CD14-positive monocyte (primary cell): ENCODE results near the gene MPDZ. TPM values are rescaled to one million over a fixed set of nuclear protein-coding genes. Genes with fewer than 3 reads are reported as not detected.

Experiments
- DNase-seq, 3 donors: peaks; one replicate each; pipeline ENCODE4 v3.0.0-alpha.2; 2011 to 2022
- H2AFZ ChIP-seq: 2 replicates; pipeline ENCODE4 v1.6.0; 2012; ENCODE audit warnings: mild to moderate bottlenecking, low read depth, low read length, inconsistent platforms; ENCODE audit not compliant: insufficient read depth, poor library complexity, severe bottlenecking
- H3K27ac ChIP-seq, 2 donors: 1 replicate in 1 of 2; 2 replicates in 1 of 2; pipeline ENCODE4 v1.5.1; 2012 to 2013; ENCODE audit warnings: low read length in 2 of 2, control low read depth in 1 of 2, inconsistent platforms in 1 of 2, low read depth in 1 of 2, mild to moderate bottlenecking in 1 of 2
- H3K27me3 ChIP-seq, 2 donors: one replicate each; pipeline versions ENCODE4 v1.6.0 to v1.6.1; 2011 to 2013; ENCODE audit warnings: low read length in 2 of 2; ENCODE audit not compliant: control insufficient read depth in 2 of 2, insufficient read depth in 2 of 2
- H3K36me3 ChIP-seq, 2 donors: replicated peaks in 1 of 2; 1 replicate in 1 of 2; 2 replicates in 1 of 2; pipeline versions ENCODE4 v1.5.1 to v1.6.1; 2012 to 2013; ENCODE audit warnings: low read length in 2 of 2, control low read depth in 1 of 2, inconsistent platforms in 1 of 2, mild to moderate bottlenecking in 1 of 2; ENCODE audit not compliant: insufficient read depth in 2 of 2, control insufficient read depth in 1 of 2
- H3K4me1 ChIP-seq, 2 donors: 1 replicate in 1 of 2; 2 replicates in 1 of 2; pipeline versions ENCODE4 v1.5.1 to v1.6.1; 2012 to 2013; ENCODE audit warnings: low read length in 2 of 2, control low read depth in 1 of 2, inconsistent platforms in 1 of 2, mild to moderate bottlenecking in 1 of 2, moderate library complexity in 1 of 2; ENCODE audit not compliant: insufficient read depth in 2 of 2, control insufficient read depth in 1 of 2
- H3K4me2 ChIP-seq: replicated peaks from 2 replicates; pipeline ENCODE3; 2012; ENCODE audit warnings: low read length, moderate library complexity, mild to moderate bottlenecking; ENCODE audit not compliant: poor library complexity, severe bottlenecking; ENCODE audit errors: extremely low read depth
- H3K4me3 ChIP-seq, 3 experiments: fragments of 200-600 bp in 1 of 3; sonication (generic) in 1 of 3; replicated peaks in 1 of 3; 1 replicate in 2 of 3; 2 replicates in 1 of 3; pipeline ENCODE4 v1.5.1; 2011 to 2013; ENCODE audit warnings: low read length in 3 of 3, mild to moderate bottlenecking in 3 of 3, control low read depth in 2 of 3, low read depth in 2 of 3, inconsistent platforms in 1 of 3, moderate library complexity in 1 of 3
- H3K79me2 ChIP-seq: 2 replicates; pipeline ENCODE4 v1.6.0; 2012; ENCODE audit warnings: mild to moderate bottlenecking, control low read depth, inconsistent platforms, low read length, moderate library complexity; ENCODE audit not compliant: insufficient read depth
- H3K9ac ChIP-seq: 2 replicates; pipeline ENCODE4 v1.6.0; 2017; ENCODE audit warnings: low read length, mild to moderate bottlenecking; ENCODE audit not compliant: insufficient read depth, poor library complexity, severe bottlenecking
- H3K9me3 ChIP-seq, 2 donors: replicated peaks in 1 of 2; 1 replicate in 1 of 2; 2 replicates in 1 of 2; pipeline versions ENCODE4 v1.5.1 to v1.6.1; 2012 to 2013; ENCODE audit warnings: low read length in 2 of 2, control low read depth in 1 of 2; ENCODE audit not compliant: control insufficient read depth in 1 of 2, insufficient read depth in 1 of 2
- H4K20me1 ChIP-seq: 2 replicates; pipeline ENCODE4 v1.6.0; 2012; ENCODE audit warnings: mild to moderate bottlenecking, low read length, control low read depth, moderate library complexity; ENCODE audit not compliant: insufficient read depth
- H3K27ac Mint-ChIP-seq, 7 donors: one replicate each; pipeline ENCODE4 v1.8.0; 2020; ENCODE audit warnings: mild to moderate bottlenecking in 7 of 7, mixed read lengths in 7 of 7, moderate library complexity in 6 of 7, inconsistent platforms in 2 of 7
- H3K27me3 Mint-ChIP-seq, 3 donors: one replicate each; pipeline ENCODE4 v1.8.0; 2021 to 2022; ENCODE audit warnings: low read depth in 3 of 3, mild to moderate bottlenecking in 3 of 3, mixed read lengths in 3 of 3, moderate library complexity in 3 of 3, inconsistent platforms in 1 of 3
- H3K36me3 Mint-ChIP-seq, 2 donors: one replicate each; pipeline ENCODE4 v1.8.0; 2020; ENCODE audit warnings: mixed read lengths in 2 of 2, inconsistent platforms in 1 of 2, mild to moderate bottlenecking in 1 of 2
- H3K4me1 Mint-ChIP-seq: one replicate; pipeline ENCODE4 v1.8.0; 2020; ENCODE audit warnings: mild to moderate bottlenecking, mixed read lengths
- H3K4me3 Mint-ChIP-seq, 2 donors: one replicate each; pipeline ENCODE4 v1.8.0; 2020; ENCODE audit warnings: mild to moderate bottlenecking in 2 of 2, mixed read lengths in 2 of 2, moderate library complexity in 1 of 2
- H3K9me3 Mint-ChIP-seq, 7 donors: one replicate each; pipeline ENCODE4 v1.8.0; 2020 to 2022; ENCODE audit warnings: mixed read lengths in 7 of 7, mild to moderate bottlenecking in 6 of 7, moderate library complexity in 6 of 7, inconsistent platforms in 2 of 7
- CTCF ChIP-seq: fragments of 200-600 bp; IDR thresholded peaks from one replicate; pipeline ENCODE4 v1.8.0; 2022; ENCODE audit warnings: antibody characterized with exemption, mild to moderate bottlenecking
- WGBS: methylation state at CpG from one replicate; pipeline ENCODE4 v1.1.5; 2013; ENCODE audit warnings: missing lambda C conversion rate; ENCODE audit not compliant: insufficient coverage; 5-methylcytosine and 5-hydroxymethylcytosine counted together
- intact Hi-C, 2 donors: fragments of 100-400 bp; cut with micrococcal nuclease; formaldehyde crosslinking; loops; one replicate each; pipeline versions ENCODE4 v1.15.0 to v1.15.1; 2023
- polyA plus RNA-seq, 3 donors: library from polyadenylated mRNA; depleted of rRNA in 1 of 3; unstranded in 2 of 3; stranded (reverse) in 1 of 3; fragments of 300-500 nt in 2 of 3; fragments of >200 nt in 1 of 3; fragmentation: Illumina TruSeq in 2 of 3; gene quantifications; 1 replicate in 2 of 3; 2 replicates in 1 of 3; pipeline ENCODE4 v1.2.3, GENCODE V29; 2012 to 2021

Gene MPDZ
- polyA plus RNA-seq, 3 donors = not detected

DNA sequence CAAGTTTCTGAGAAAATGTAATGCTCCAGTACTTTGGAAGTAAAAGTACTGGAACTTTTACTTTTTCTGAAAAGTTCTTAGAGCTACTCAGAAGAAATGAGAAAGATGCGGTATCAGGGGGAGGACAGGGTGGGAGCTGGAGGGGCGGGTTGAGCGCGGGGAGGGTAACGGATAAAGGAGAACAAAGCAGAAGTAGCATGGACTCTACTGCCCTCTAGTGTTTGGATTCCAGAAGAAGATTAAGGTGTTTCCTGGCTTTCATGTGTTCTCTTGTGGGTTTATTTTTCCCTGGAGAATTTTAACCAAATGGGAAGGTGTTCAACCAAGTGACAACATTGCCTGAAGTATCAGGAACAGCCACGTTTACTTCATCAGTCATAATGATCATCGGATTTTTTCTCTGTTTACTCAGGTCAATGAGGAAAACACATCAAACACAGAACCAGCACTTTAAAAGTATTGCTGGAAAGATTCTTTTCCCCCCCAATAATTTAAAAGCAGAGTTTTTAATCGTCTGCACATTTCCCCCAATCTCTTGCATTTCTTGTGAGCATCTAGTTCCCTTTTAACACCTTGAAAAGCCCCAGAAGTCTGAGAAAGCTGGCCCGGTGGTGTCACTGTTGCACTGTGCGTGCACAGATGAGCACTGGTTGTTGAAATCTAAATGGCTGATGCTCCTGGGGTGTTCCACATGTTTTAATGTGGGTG lies 190.6 kb downstream of the MPDZ start:
- H3K36me3 Mint-ChIP-seq = no peaks in the 10 kb centered on the region
- intact Hi-C loops = no loop called here

DNA sequence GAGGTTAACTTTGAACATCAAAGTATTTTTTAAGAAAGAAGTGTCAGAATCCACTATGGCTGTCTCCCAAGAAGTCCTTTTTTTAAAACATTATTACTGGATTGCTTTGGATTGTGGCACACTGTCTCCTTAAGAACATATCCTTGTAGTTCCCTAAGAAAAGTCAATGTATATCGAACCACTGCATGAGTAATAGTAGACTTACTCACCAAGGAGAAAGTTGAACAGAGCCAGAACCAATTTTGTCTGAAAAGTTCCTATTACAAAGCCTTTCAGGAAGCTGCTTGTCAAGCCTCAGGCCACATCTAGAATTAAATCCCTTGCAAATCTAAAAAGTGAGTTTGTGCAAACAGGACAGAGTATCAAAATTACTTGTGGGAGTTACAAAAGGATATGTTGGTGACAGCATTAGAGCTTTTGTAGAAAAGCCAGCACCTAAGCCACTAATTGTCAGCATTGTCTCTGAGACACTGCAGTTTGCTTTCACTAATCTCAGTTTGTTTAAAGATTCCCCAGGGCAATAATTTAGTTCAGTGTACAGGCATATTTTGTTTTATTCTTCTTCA lies 195.4 kb downstream of the MPDZ start:
- no peaks in the 10 kb centered on the region for H3K9me3 ChIP-seq
- H3K27me3 Mint-ChIP-seq = no peaks in the 10 kb centered on the region
- no peak for TF ChIP-seq CTCF
- H3K4me1 Mint-ChIP-seq = no peaks in the 10 kb centered on the region
- no peak overlapping the region for H3K27ac ChIP-seq
- no peaks in the 10 kb centered on the region for H3K79me2 ChIP-seq
- intact Hi-C loops = no loop called here
- no peak overlapping the region for H3K4me3 ChIP-seq
- no peak overlapping the region for H3K4me2 ChIP-seq
- H2AFZ ChIP-seq = no peak overlapping the region
- no peaks in the 10 kb centered on the region for H3K4me1 ChIP-seq
- no peaks in the 10 kb centered on the region for H3K36me3 ChIP-seq
- no peak overlapping the region for H3K27ac Mint-ChIP-seq
- no peaks in the 10 kb centered on the region for H4K20me1 ChIP-seq
- H3K9ac ChIP-seq = no peak overlapping the region
- no peaks in the 10 kb centered on the region for H3K36me3 Mint-ChIP-seq
- H3K27me3 ChIP-seq = no peaks in the 10 kb centered on the region
- no peak for DNase-seq
- peaks cover 0 to 4% (median 0%) of the 10 kb centered on the region in 7 donors for H3K9me3 Mint-ChIP-seq
- no CpG with 5 or more reads among the region's 1 CpG for WGBS
- no peak overlapping the region for H3K4me3 Mint-ChIP-seq

More for the DNA sequence above, 190.6 kb downstream of the MPDZ start:
- no peaks in the 10 kb centered on the region for H3K27me3 ChIP-seq
- DNase-seq = peak in 1 of 3 donors; percentile 3
- H3K79me2 ChIP-seq = no peaks in the 10 kb centered on the region
- H3K9ac ChIP-seq = no peak overlapping the region
- Mint-ChIP-seq H3K27ac (no peak overlapping the region), H3K27me3 (no peaks in the 10 kb centered on the region), H3K9me3 (no peaks in the 10 kb centered on the region), H3K4me3 (no peak overlapping the region), H3K4me1 (no peaks in the 10 kb centered on the region)
- H3K4me1 ChIP-seq = no peaks in the 10 kb centered on the region
- H3K9me3 ChIP-seq = no peaks in the 10 kb centered on the region
- H3K36me3 ChIP-seq = no peaks in the 10 kb centered on the region
- no peak overlapping the region for H2AFZ ChIP-seq
- H4K20me1 ChIP-seq = no peaks in the 10 kb centered on the region
- no peak overlapping the region for H3K4me3 ChIP-seq
- no peak overlapping the region for H3K27ac ChIP-seq
- H3K4me2 ChIP-seq = no peak overlapping the region
- TF ChIP-seq CTCF = peak; percentile 75
- WGBS = 5% methylated on average over 7 of the region's 10 CpGs
